Ectodermal cell (in vitro differentiated cells): Measurements from ENCODE around the gene EFNA5.

ENCODE experiments used
- H3K27ac ChIP-seq: 2 replicates; pipeline ENCODE4 v1.7.0; 2013; ENCODE audit warnings: mild to moderate bottlenecking, low read depth, low read length; ENCODE audit not compliant: insufficient read depth, poor library complexity, severe bottlenecking
- H3K27me3 ChIP-seq: 2 replicates; pipeline ENCODE4 v1.7.0; 2013; ENCODE audit warnings: mild to moderate bottlenecking, low read length; ENCODE audit not compliant: insufficient read depth, control insufficient read depth, poor library complexity, severe bottlenecking
- H3K36me3 ChIP-seq: one replicate; pipeline ENCODE4 v1.7.0; 2013; ENCODE audit warnings: low read length; ENCODE audit not compliant: control insufficient read depth, insufficient read depth
- H3K4me1 ChIP-seq: one replicate; pipeline ENCODE4 v1.7.0; 2013; ENCODE audit warnings: low read length; ENCODE audit not compliant: control insufficient read depth, insufficient read depth
- H3K4me3 ChIP-seq: 2 replicates; pipeline ENCODE4 v1.7.0; 2013; ENCODE audit warnings: low read depth, low read length, control low read depth; ENCODE audit not compliant: insufficient read depth
- H3K9me3 ChIP-seq: 2 replicates; pipeline ENCODE4 v1.7.0; 2013; ENCODE audit warnings: mild to moderate bottlenecking, low read length, moderate library complexity; ENCODE audit not compliant: control insufficient read depth
- WGBS, 2 experiments: methylation state at CpG; one replicate each; pipeline ENCODE4 v1.1.7; 2013; ENCODE audit warnings: missing lambda C conversion rate in 2 of 2; 5-methylcytosine and 5-hydroxymethylcytosine counted together

Gene EFNA5

GRCh38 chr5:107624235-107624634, 46.5 kb downstream of the EFNA5 start:
- Histone ChIP-seq H3K27ac (no peak overlapping the region), H3K27me3 (no peaks in the 10 kb centered on the region), H3K9me3 (no peaks in the 10 kb centered on the region), H3K4me3 (no peak overlapping the region), H3K4me1 (peaks cover 6% of the 10 kb centered on the region), H3K36me3 (no peaks in the 10 kb centered on the region)
- WGBS, 2 experiments, result 87 to 100% methylated on average over 1 of the region's 1 CpG

- peaks cover 9% of the 10 kb centered on the region for H3K4me1 ChIP-seq
- H3K27ac ChIP-seq, result no peak overlapping the region
- no peaks in the 10 kb centered on the region for H3K27me3 ChIP-seq
- H3K36me3 ChIP-seq, result no peaks in the 10 kb centered on the region
- no peak overlapping the region for H3K4me3 ChIP-seq
- WGBS, 2 experiments, result 50 to 54% methylated on average over 1 of the region's 1 CpG
- H3K9me3 ChIP-seq, result no peaks in the 10 kb centered on the region
Measured at GRCh38 chr5:107621089-107621488, 49.6 kb downstream of the EFNA5 start.

GRCh38 chr5:107619781-107620180, 51.0 kb downstream of the EFNA5 start:
- 71 to 75% methylated on average over 2 of the region's 2 CpGs for WGBS, 2 experiments
- Histone ChIP-seq H3K27me3 (no peaks in the 10 kb centered on the region), H3K27ac (no peak overlapping the region), H3K9me3 (no peaks in the 10 kb centered on the region), H3K4me1 (peaks cover 9% of the 10 kb centered on the region), H3K4me3 (no peak overlapping the region), H3K36me3 (no peaks in the 10 kb centered on the region)

- Histone ChIP-seq H3K27me3 (no peaks in the 10 kb centered on the region), H3K4me1 (peaks cover 9% of the 10 kb centered on the region), H3K27ac (no peak overlapping the region), H3K9me3 (no peaks in the 10 kb centered on the region), H3K4me3 (no peak overlapping the region), H3K36me3 (no peaks in the 10 kb centered on the region)
- WGBS, 2 experiments, result 91 to 96% methylated on average over 3 of the region's 3 CpGs
Measured at GRCh38 chr5:107618242-107618641, 52.5 kb downstream of the EFNA5 start.

- Histone ChIP-seq H3K27me3 (no peaks in the 10 kb centered on the region), H3K36me3 (no peaks in the 10 kb centered on the region), H3K27ac (no peak overlapping the region), H3K9me3 (no peaks in the 10 kb centered on the region), H3K4me1 (peaks cover 9% of the 10 kb centered on the region), H3K4me3 (no peak overlapping the region)
- 70 to 95% methylated on average over 1 of the region's 1 CpG for WGBS, 2 experiments
Measured at GRCh38 chr5:107617052-107617451, 53.7 kb downstream of the EFNA5 start.

- WGBS, 2 experiments, result 94 to 100% methylated on average over 1 to 4 of the region's 4 CpGs
- Histone ChIP-seq H3K36me3 (no peaks in the 10 kb centered on the region), H3K4me3 (no peak overlapping the region), H3K9me3 (no peaks in the 10 kb centered on the region), H3K4me1 (peaks cover 14% of the 10 kb centered on the region), H3K27me3 (no peaks in the 10 kb centered on the region), H3K27ac (no peak overlapping the region)
Measured at GRCh38 chr5:107616213-107616612, 54.5 kb downstream of the EFNA5 start.

GRCh38 chr5:107615299-107615817, 55.4 kb downstream of the EFNA5 start:
- 85 to 88% methylated on average over 7 of the region's 7 CpGs for WGBS, 2 experiments
- Histone ChIP-seq H3K27me3 (no peaks in the 10 kb centered on the region), H3K9me3 (no peaks in the 10 kb centered on the region), H3K36me3 (no peaks in the 10 kb centered on the region), H3K4me3 (no peak overlapping the region), H3K4me1 (peaks cover 7% of the 10 kb centered on the region), H3K27ac (no peak overlapping the region)

- Histone ChIP-seq H3K27me3 (no peaks in the 10 kb centered on the region), H3K9me3 (no peaks in the 10 kb centered on the region), H3K4me1 (peaks cover 17% of the 10 kb centered on the region), H3K36me3 (no peaks in the 10 kb centered on the region), H3K27ac (no peak overlapping the region), H3K4me3 (no peak overlapping the region)
- WGBS, 2 experiments, result 94 to 100% methylated on average over 1 of the region's 1 CpG
Measured at GRCh38 chr5:107612541-107612940, 58.2 kb downstream of the EFNA5 start.

- Histone ChIP-seq H3K27me3 (no peaks in the 10 kb centered on the region), H3K4me1 (peaks cover 31% of the 10 kb centered on the region), H3K4me3 (no peak overlapping the region), H3K9me3 (no peaks in the 10 kb centered on the region), H3K36me3 (no peaks in the 10 kb centered on the region), H3K27ac (no peak overlapping the region)
- 94% methylated on average over 12 of the region's 12 CpGs for WGBS, 2 experiments
Measured at GRCh38 chr5:107610798-107611197, 59.9 kb downstream of the EFNA5 start.

- peaks cover 47% of the 10 kb centered on the region for H3K4me1 ChIP-seq
- WGBS, 2 experiments, result 85 to 88% methylated on average over 9 of the region's 9 CpGs
- H3K27ac ChIP-seq, result no peak overlapping the region
- H3K27me3 ChIP-seq, result no peaks in the 10 kb centered on the region
- no peaks in the 10 kb centered on the region for H3K36me3 ChIP-seq
- H3K9me3 ChIP-seq, result no peaks in the 10 kb centered on the region
- no peak overlapping the region for H3K4me3 ChIP-seq
Measured at GRCh38 chr5:107607671-107608345, 62.9 kb downstream of the EFNA5 start.
